Muscle of leg (tissue), 11 donors: ENCODE measurements around the gene GPX6. TPM values are rescaled to one million over a fixed set of nuclear protein-coding genes. Genes with fewer than 3 reads are reported as not detected.
A peak's percentile ranks its signal among the peaks of the same experiment; 100 is the strongest.

Source experiments
- DNase-seq: peaks from one replicate; pipeline ENCODE4 v3.0.0; 2013
- H3K27ac ChIP-seq: one replicate; pipeline ENCODE4 v1.5.1; 2013; ENCODE audit warnings: mild to moderate bottlenecking, low read length, control low read depth
- H3K27me3 ChIP-seq: one replicate; pipeline ENCODE4 v1.6.1; 2013; ENCODE audit warnings: low read length; ENCODE audit not compliant: control insufficient read depth, insufficient read depth
- H3K36me3 ChIP-seq: one replicate; pipeline ENCODE4 v1.6.1; 2013; ENCODE audit warnings: low read length; ENCODE audit not compliant: control insufficient read depth, insufficient read depth
- H3K4me1 ChIP-seq: one replicate; pipeline ENCODE4 v1.6.1; 2013; ENCODE audit warnings: low read length; ENCODE audit not compliant: control insufficient read depth, insufficient read depth
- H3K4me3 ChIP-seq: one replicate; pipeline ENCODE4 v1.5.1; 2013; ENCODE audit warnings: low read length, control low read depth
- H3K9me3 ChIP-seq: replicated peaks from 2 replicates; pipeline ENCODE4 v1.6.1; 2013; ENCODE audit warnings: low read depth, low read length; ENCODE audit not compliant: control insufficient read depth
- WGBS: methylation state at CpG from one replicate; pipeline ENCODE4 v1.1.5; 2013; ENCODE audit warnings: missing lambda C conversion rate; ENCODE audit not compliant: insufficient coverage; 5-methylcytosine and 5-hydroxymethylcytosine counted together
- polyA plus RNA-seq, 8 donors: library from polyadenylated mRNA; unstranded; fragments of 120-200 nt; gene quantifications; one replicate each; pipeline versions ENCODE4 v1.2.1 to v1.2.3, GENCODE V29; 2013; ENCODE audit warnings: inconsistent platforms in 1 of 8, low replicate concordance in 1 of 8; ENCODE audit not compliant: insufficient read length in 8 of 8, insufficient read depth in 1 of 8
- total RNA-seq: library from RNA; stranded (reverse); fragments of 120-200 nt; gene quantifications from one replicate; pipeline ENCODE4 v1.2.4, GENCODE V29; 2013

GPX6 gene
- total and polyA plus RNA-seq, 9 donors = not detected

GRCh38 chr6:28543651-28544610 is 28.3 kb upstream of the GPX6 start:
- DNase-seq = peak; percentile 51
- Histone ChIP-seq H3K4me3 (peak overlapping the region; percentile 37), H3K27me3 (peaks cover 8% of the 10 kb centered on the region), H3K36me3 (no peaks in the 10 kb centered on the region), H3K9me3 (no peaks in the 10 kb centered on the region), H3K27ac (peak overlapping the region; percentile 56), H3K4me1 (peaks cover 13% of the 10 kb centered on the region)
- WGBS = 3% methylated on average over 24 of the region's 31 CpGs

GRCh38 chr6:28542440-28543296 is 27.1 kb upstream of the GPX6 start:
- no peaks in the 10 kb centered on the region for H3K36me3 ChIP-seq
- H3K27ac ChIP-seq = no peak overlapping the region
- DNase-seq = peak; percentile 80
- WGBS = under 1% methylated on average over 11 of the region's 30 CpGs
- peaks cover 16% of the 10 kb centered on the region for H3K27me3 ChIP-seq
- no peaks in the 10 kb centered on the region for H3K9me3 ChIP-seq
- H3K4me1 ChIP-seq = peaks cover 13% of the 10 kb centered on the region
- H3K4me3 ChIP-seq = peak overlapping the region; percentile 37

- 0% methylated on average over 1 of the region's 7 CpGs for WGBS
- Histone ChIP-seq H3K27me3 (peaks cover 20% of the 10 kb centered on the region), H3K9me3 (no peaks in the 10 kb centered on the region), H3K4me3 (no peak overlapping the region), H3K36me3 (no peaks in the 10 kb centered on the region), H3K4me1 (peaks cover 13% of the 10 kb centered on the region), H3K27ac (no peak overlapping the region)
- DNase-seq = no peak
These were observed 26.4 kb upstream of the GPX6 start for GRCh38 chr6:28541996-28542395.

GRCh38 chr6:28537509-28538140 is 22.0 kb upstream of the GPX6 start:
- peak; percentile 7 for DNase-seq
- peaks cover 3% of the 10 kb centered on the region for H3K4me1 ChIP-seq
- H3K4me3 ChIP-seq = no peak overlapping the region
- H3K9me3 ChIP-seq = no peaks in the 10 kb centered on the region
- H3K36me3 ChIP-seq = no peaks in the 10 kb centered on the region
- H3K27me3 ChIP-seq = peaks cover 23% of the 10 kb centered on the region
- 28% methylated on average over 15 of the region's 22 CpGs for WGBS
- H3K27ac ChIP-seq = no peak overlapping the region

GRCh38 chr6:28537065-28537464 is 21.5 kb upstream of the GPX6 start:
- Histone ChIP-seq H3K4me3 (peak overlapping the region; percentile 20), H3K9me3 (no peaks in the 10 kb centered on the region), H3K36me3 (no peaks in the 10 kb centered on the region), H3K27ac (no peak overlapping the region), H3K27me3 (peaks cover 22% of the 10 kb centered on the region), H3K4me1 (no peaks in the 10 kb centered on the region)
- DNase-seq = peak; percentile 29
- 12% methylated on average over 16 of the region's 18 CpGs for WGBS

- H3K4me3 ChIP-seq = no peak overlapping the region
- H3K36me3 ChIP-seq = no peaks in the 10 kb centered on the region
- no peak for DNase-seq
- peaks cover 20% of the 10 kb centered on the region for H3K27me3 ChIP-seq
- no CpG with 5 or more reads among the region's 2 CpGs for WGBS
- no peak overlapping the region for H3K27ac ChIP-seq
- no peaks in the 10 kb centered on the region for H3K4me1 ChIP-seq
- H3K9me3 ChIP-seq = no peaks in the 10 kb centered on the region
These were observed 19.3 kb upstream of the GPX6 start for GRCh38 chr6:28534875-28535274.

GRCh38 chr6:28534306-28534705 is 18.7 kb upstream of the GPX6 start:
- 44% methylated on average over 1 of the region's 3 CpGs for WGBS
- Histone ChIP-seq H3K27ac (no peak overlapping the region), H3K27me3 (peaks cover 22% of the 10 kb centered on the region), H3K4me3 (no peak overlapping the region), H3K4me1 (no peaks in the 10 kb centered on the region), H3K36me3 (no peaks in the 10 kb centered on the region), H3K9me3 (no peaks in the 10 kb centered on the region)
- DNase-seq = no peak

GRCh38 chr6:28531479-28532128 is 16.0 kb upstream of the GPX6 start:
- Histone ChIP-seq H3K27me3 (peaks cover 11% of the 10 kb centered on the region), H3K4me1 (no peaks in the 10 kb centered on the region), H3K9me3 (no peaks in the 10 kb centered on the region), H3K36me3 (no peaks in the 10 kb centered on the region), H3K4me3 (no peak overlapping the region), H3K27ac (no peak overlapping the region)
- WGBS = no CpG with 5 or more reads among the region's 7 CpGs
- DNase-seq = no peak

- Histone ChIP-seq H3K27ac (no peak overlapping the region), H3K9me3 (no peaks in the 10 kb centered on the region), H3K27me3 (peaks cover 10% of the 10 kb centered on the region), H3K4me3 (no peak overlapping the region), H3K4me1 (no peaks in the 10 kb centered on the region), H3K36me3 (no peaks in the 10 kb centered on the region)
- no peak for DNase-seq
- WGBS = no CpG with 5 or more reads among the region's 1 CpG
These were observed 15.2 kb upstream of the GPX6 start for GRCh38 chr6:28530777-28531176.
